KMS-11 (cell line): ENCODE data around the gene UACA.

Source experiments
- H2AFZ ChIP-seq: fragments of 200-600 bp; sonication (generic); 2 replicates; pipeline ENCODE4 v1.6.1; 2016; ENCODE audit warnings: antibody characterized with exemption, mixed run types, low read depth
- H3K27ac ChIP-seq: fragments of 200-600 bp; sonication (generic); 2 replicates; pipeline ENCODE4 v1.6.1; 2016; ENCODE audit warnings: mild to moderate bottlenecking, mixed run types
- H3K27me3 ChIP-seq: fragments of 200-600 bp; sonication (generic); 2 replicates; pipeline ENCODE4 v1.6.1; 2017; ENCODE audit warnings: mild to moderate bottlenecking, low read depth, mixed run types, moderate library complexity; ENCODE audit not compliant: insufficient read depth
- H3K36me3 ChIP-seq: fragments of 200-600 bp; sonication (generic); 2 replicates; pipeline ENCODE4 v1.6.1; 2017; ENCODE audit warnings: mild to moderate bottlenecking, mixed run types; ENCODE audit not compliant: insufficient read depth
- H3K4me1 ChIP-seq: fragments of 200-600 bp; sonication (generic); 2 replicates; pipeline ENCODE4 v1.6.1; 2016; ENCODE audit warnings: mild to moderate bottlenecking, low read depth, mixed run types; ENCODE audit not compliant: poor library complexity, severe bottlenecking
- H3K4me2 ChIP-seq: fragments of 200-600 bp; sonication (generic); 2 replicates; pipeline ENCODE4 v1.7.0; 2016; ENCODE audit warnings: mild to moderate bottlenecking, mixed run types
- H3K4me3 ChIP-seq: fragments of 200-600 bp; sonication (generic); IDR thresholded peaks from 2 replicates; pipeline ENCODE4 v1.6.1; 2017; ENCODE audit warnings: low read depth, low read length, mixed read lengths; ENCODE audit not compliant: insufficient read depth
- H3K79me2 ChIP-seq: fragments of 200-600 bp; sonication (generic); 2 replicates; pipeline ENCODE4 v1.6.1; 2016; ENCODE audit warnings: low read depth, mixed run types; ENCODE audit not compliant: insufficient read depth
- H3K9ac ChIP-seq: fragments of 200-600 bp; sonication (generic); 2 replicates; pipeline ENCODE4 v1.6.1; 2016; ENCODE audit warnings: mild to moderate bottlenecking, mixed run types
- H4K20me1 ChIP-seq: fragments of 200-600 bp; sonication (generic); 2 replicates; pipeline ENCODE4 v1.6.1; 2016; ENCODE audit warnings: mild to moderate bottlenecking, mixed run types; ENCODE audit not compliant: insufficient read depth
- CTCF ChIP-seq: fragments of 200-600 bp; sonication (generic); conservative IDR thresholded peaks from 2 replicates; pipeline ENCODE4 v1.6.1; 2017; ENCODE audit warnings: low read depth, mild to moderate bottlenecking, antibody characterized with exemption, low read length, moderate library complexity, mixed read lengths

UACA gene

GRCh38 chr15:70659662-70660061, 103.7 kb downstream of the UACA start:
- H3K36me3 ChIP-seq = no peaks in the 10 kb centered on the region

GRCh38 chr15:70658641-70659040, 104.7 kb downstream of the UACA start:
- no peak overlapping the region for H3K4me2 ChIP-seq
- no peak overlapping the region for H3K27ac ChIP-seq
- no peaks in the 10 kb centered on the region for H3K4me1 ChIP-seq
- no peak for TF ChIP-seq CTCF
- H3K27me3 ChIP-seq = no peaks in the 10 kb centered on the region
- no peaks in the 10 kb centered on the region for H3K36me3 ChIP-seq
- no peak overlapping the region for H2AFZ ChIP-seq
- no peaks in the 10 kb centered on the region for H3K79me2 ChIP-seq
- no peak overlapping the region for H3K4me3 ChIP-seq
- no peak overlapping the region for H3K9ac ChIP-seq
- H4K20me1 ChIP-seq = no peaks in the 10 kb centered on the region

More at GRCh38 chr15:70659662-70660061, 103.7 kb downstream of the UACA start:
- TF ChIP-seq CTCF = no peak
- H4K20me1 ChIP-seq = no peaks in the 10 kb centered on the region
- no peak overlapping the region for H3K9ac ChIP-seq
- no peak overlapping the region for H3K27ac ChIP-seq
- no peaks in the 10 kb centered on the region for H3K4me1 ChIP-seq
- no peak overlapping the region for H2AFZ ChIP-seq
- no peak overlapping the region for H3K4me2 ChIP-seq
- H3K27me3 ChIP-seq = no peaks in the 10 kb centered on the region
- no peaks in the 10 kb centered on the region for H3K79me2 ChIP-seq
- H3K4me3 ChIP-seq = no peak overlapping the region

GRCh38 chr15:70653426-70653825, 109.9 kb downstream of the UACA start:
- Histone ChIP-seq H2AFZ (no peak overlapping the region), H3K27ac (no peak overlapping the region), H3K4me2 (no peak overlapping the region), H3K27me3 (no peaks in the 10 kb centered on the region), H3K9ac (no peak overlapping the region), H3K4me1 (no peaks in the 10 kb centered on the region), H3K79me2 (no peaks in the 10 kb centered on the region), H3K4me3 (no peak overlapping the region), H3K36me3 (no peaks in the 10 kb centered on the region), H4K20me1 (no peaks in the 10 kb centered on the region)
- no peak for TF ChIP-seq CTCF

GRCh38 chr15:70652341-70652740, 111.0 kb downstream of the UACA start:
- TF ChIP-seq CTCF = no peak
- H3K27me3 ChIP-seq = no peaks in the 10 kb centered on the region
- H3K4me2 ChIP-seq = no peak overlapping the region
- no peaks in the 10 kb centered on the region for H3K36me3 ChIP-seq
- no peak overlapping the region for H3K27ac ChIP-seq
- no peak overlapping the region for H2AFZ ChIP-seq
- H3K79me2 ChIP-seq = no peaks in the 10 kb centered on the region
- H3K4me1 ChIP-seq = no peaks in the 10 kb centered on the region
- no peak overlapping the region for H3K4me3 ChIP-seq
- no peak overlapping the region for H3K9ac ChIP-seq
- no peaks in the 10 kb centered on the region for H4K20me1 ChIP-seq

GRCh38 chr15:70651303-70651845, 112.0 kb downstream of the UACA start:
- TF ChIP-seq CTCF = no peak
- Histone ChIP-seq H3K4me3 (no peak overlapping the region), H3K4me2 (no peak overlapping the region), H3K27me3 (no peaks in the 10 kb centered on the region), H3K36me3 (no peaks in the 10 kb centered on the region), H4K20me1 (no peaks in the 10 kb centered on the region), H3K79me2 (no peaks in the 10 kb centered on the region), H2AFZ (no peak overlapping the region), H3K9ac (no peak overlapping the region), H3K4me1 (no peaks in the 10 kb centered on the region), H3K27ac (no peak overlapping the region)
